Esophagus muscularis mucosa (tissue), 4 donors: ENCODE measurements around the gene EMC10.

Experiments used
- EP300 ChIP-seq: sonication (generic); formaldehyde crosslinking; IDR thresholded peaks from one replicate; pipeline ENCODE4 v1.6.1; 2017; ENCODE audit warnings: antibody characterized with exemption
- POLR2AphosphoS5 ChIP-seq, 2 donors: sonication (generic); formaldehyde crosslinking; IDR thresholded peaks; one replicate each; pipeline ENCODE4 v1.6.1; 2017; ENCODE audit warnings: antibody characterized with exemption in 2 of 2
- TF ChIP-seq, protein P1 (sequence below), 3 experiments: fragments of 200-600 bp in 2 of 3; fragments of 450-650 bp in 1 of 3; sonication (generic) in 2 of 3; IDR thresholded peaks; one replicate each; pipeline ENCODE4 v1.5.1; 2017 to 2019; ENCODE audit warnings: antibody characterized with exemption in 3 of 3, mild to moderate bottlenecking in 2 of 3, moderate library complexity in 1 of 3

DNA sequence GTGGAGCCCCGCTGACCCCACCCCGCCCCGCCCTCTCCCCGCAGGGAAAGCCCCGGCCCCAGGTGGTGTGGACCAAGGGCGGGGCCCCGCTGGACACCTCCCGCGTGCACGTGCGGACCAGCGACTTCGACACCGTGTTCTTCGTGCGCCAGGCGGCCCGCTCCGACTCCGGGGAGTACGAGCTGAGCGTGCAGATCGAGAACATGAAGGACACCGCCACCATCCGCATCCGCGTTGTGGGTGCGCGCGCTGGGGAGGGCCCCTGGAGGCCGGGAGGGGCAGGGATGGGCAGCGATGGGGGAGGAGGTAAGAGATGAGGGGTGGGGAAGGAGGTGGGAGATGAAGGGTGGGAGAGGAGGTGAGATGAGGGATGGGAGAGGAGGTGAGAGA is 17.2 kb upstream of the EMC10 start:
- TF ChIP-seq, protein P1, sequence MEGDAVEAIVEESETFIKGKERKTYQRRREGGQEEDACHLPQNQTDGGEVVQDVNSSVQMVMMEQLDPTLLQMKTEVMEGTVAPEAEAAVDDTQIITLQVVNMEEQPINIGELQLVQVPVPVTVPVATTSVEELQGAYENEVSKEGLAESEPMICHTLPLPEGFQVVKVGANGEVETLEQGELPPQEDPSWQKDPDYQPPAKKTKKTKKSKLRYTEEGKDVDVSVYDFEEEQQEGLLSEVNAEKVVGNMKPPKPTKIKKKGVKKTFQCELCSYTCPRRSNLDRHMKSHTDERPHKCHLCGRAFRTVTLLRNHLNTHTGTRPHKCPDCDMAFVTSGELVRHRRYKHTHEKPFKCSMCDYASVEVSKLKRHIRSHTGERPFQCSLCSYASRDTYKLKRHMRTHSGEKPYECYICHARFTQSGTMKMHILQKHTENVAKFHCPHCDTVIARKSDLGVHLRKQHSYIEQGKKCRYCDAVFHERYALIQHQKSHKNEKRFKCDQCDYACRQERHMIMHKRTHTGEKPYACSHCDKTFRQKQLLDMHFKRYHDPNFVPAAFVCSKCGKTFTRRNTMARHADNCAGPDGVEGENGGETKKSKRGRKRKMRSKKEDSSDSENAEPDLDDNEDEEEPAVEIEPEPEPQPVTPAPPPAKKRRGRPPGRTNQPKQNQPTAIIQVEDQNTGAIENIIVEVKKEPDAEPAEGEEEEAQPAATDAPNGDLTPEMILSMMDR (IDR thresholded peaks at IDR 0.05) = no peak
- TF ChIP-seq EP300 = no peak
- TF ChIP-seq POLR2AphosphoS5 (IDR thresholded peaks at IDR 0.05) = no peak
